GM18498 (cell line): ENCODE measurements around the gene ITGB7.

Source experiments
- ATAC-seq: cut with Tn5 transposase; IDR thresholded peaks from one replicate; pipeline ENCODE4 v1.9.1; 2021; ENCODE audit warnings: mild to moderate bottlenecking, moderate library complexity; ENCODE audit not compliant: unreplicated experiment

Gene ITGB7, protein sequence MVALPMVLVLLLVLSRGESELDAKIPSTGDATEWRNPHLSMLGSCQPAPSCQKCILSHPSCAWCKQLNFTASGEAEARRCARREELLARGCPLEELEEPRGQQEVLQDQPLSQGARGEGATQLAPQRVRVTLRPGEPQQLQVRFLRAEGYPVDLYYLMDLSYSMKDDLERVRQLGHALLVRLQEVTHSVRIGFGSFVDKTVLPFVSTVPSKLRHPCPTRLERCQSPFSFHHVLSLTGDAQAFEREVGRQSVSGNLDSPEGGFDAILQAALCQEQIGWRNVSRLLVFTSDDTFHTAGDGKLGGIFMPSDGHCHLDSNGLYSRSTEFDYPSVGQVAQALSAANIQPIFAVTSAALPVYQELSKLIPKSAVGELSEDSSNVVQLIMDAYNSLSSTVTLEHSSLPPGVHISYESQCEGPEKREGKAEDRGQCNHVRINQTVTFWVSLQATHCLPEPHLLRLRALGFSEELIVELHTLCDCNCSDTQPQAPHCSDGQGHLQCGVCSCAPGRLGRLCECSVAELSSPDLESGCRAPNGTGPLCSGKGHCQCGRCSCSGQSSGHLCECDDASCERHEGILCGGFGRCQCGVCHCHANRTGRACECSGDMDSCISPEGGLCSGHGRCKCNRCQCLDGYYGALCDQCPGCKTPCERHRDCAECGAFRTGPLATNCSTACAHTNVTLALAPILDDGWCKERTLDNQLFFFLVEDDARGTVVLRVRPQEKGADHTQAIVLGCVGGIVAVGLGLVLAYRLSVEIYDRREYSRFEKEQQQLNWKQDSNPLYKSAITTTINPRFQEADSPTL

GRCh38 chr12:53207042-53207441 lies at the start of gene ITGB7:
Gene ITGB7, minus strand, starts transcription at chr12:53207251. Its CDS starts 6,808 bp downstream, at chr12:53200443.
- no peak for ATAC-seq

GRCh38 chr12:53255996-53256395 lies 48.9 kb upstream of the ITGB7 start:
- peak; percentile 35 for ATAC-seq

GRCh38 chr12:53254816-53255545 lies 47.9 kb upstream of the ITGB7 start:
- ATAC-seq: no peak

DNA sequence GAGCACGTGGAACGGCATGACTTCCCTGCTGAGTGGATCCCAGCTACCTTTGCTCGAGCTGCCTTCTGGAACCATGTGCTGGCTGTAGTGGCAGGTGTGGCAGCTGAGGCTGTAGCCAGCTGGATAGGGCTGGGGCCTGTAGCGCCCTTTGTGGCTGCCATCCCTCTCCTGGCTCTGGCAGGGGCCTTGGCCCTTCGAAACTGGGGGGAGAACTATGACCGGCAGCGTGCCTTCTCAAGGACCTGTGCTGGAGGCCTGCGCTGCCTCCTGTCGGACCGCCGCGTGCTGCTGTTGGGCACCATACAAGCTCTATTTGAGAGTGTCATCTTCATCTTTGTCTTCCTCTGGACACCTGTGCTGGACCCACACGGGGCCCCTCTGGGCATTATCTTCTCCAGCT lies 46.2 kb upstream of the ITGB7 start:
- ATAC-seq: no peak

- ATAC-seq: no peak
These were observed 45.4 kb upstream of the ITGB7 start for GRCh38 chr12:53252349-53252916.

GRCh38 chr12:53251477-53252348 lies 44.7 kb upstream of the ITGB7 start:
- peak; percentile 73 for ATAC-seq

GRCh38 chr12:53245286-53245685 lies 38.2 kb upstream of the ITGB7 start:
- ATAC-seq: no peak

DNA sequence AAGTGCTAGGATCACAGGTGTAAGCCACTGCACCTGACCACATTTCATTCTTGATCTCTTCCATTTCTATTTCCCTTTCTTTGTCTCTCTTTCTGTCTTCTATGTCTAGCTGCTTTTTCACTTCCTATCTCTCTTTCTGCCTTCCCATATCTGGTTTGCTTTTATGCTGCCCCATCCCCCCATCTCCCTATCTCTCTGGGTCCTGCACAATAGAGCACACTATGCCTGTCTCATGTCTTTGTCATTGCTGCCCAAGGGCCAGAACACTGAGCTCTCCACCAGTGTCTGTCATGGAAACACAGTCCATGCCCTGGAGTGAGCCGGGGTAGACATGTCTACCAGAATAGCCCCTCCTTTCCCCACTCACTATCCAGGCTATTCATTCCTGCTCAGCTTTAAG lies 37.3 kb upstream of the ITGB7 start:
- no peak for ATAC-seq

DNA sequence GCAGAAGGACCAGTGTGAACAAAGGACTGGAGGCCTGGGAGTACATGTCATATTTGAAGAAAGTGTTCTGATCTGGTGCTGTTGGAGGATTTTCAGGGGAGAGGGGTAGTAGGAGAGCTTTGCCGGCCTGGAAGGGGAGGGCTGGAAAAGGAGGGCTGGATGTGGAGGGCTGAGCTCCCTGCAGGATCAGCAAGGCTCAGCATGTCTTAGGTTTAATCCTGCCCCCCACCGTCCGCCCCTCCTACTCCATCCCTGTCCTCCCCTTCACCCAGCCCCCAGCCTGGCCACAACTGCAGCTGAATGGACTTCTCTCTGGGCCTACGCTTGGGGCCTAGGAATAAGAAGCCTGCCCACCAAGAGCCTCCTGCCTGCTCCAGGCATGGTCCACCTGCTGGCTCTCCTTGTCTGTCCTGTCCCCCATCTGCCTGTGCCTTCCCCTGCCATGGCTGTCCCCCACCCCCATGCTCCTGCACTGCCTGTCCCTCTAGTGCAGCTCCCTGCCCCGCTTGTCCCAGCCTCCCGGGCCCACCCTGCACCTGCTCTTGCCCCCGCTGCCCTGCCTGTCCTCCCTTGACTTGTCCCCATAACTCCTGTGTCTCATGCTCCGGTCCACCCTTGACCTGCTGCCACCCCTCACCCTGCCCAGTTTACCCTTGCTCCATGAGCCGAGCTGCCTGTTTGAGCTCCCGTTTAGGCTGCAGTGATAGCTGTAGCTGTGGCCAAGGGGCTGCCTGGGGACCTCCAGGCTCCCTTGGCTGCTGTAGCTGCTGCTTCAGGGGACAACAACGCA lies 34.8 kb upstream of the ITGB7 start:
- ATAC-seq: no peak

DNA sequence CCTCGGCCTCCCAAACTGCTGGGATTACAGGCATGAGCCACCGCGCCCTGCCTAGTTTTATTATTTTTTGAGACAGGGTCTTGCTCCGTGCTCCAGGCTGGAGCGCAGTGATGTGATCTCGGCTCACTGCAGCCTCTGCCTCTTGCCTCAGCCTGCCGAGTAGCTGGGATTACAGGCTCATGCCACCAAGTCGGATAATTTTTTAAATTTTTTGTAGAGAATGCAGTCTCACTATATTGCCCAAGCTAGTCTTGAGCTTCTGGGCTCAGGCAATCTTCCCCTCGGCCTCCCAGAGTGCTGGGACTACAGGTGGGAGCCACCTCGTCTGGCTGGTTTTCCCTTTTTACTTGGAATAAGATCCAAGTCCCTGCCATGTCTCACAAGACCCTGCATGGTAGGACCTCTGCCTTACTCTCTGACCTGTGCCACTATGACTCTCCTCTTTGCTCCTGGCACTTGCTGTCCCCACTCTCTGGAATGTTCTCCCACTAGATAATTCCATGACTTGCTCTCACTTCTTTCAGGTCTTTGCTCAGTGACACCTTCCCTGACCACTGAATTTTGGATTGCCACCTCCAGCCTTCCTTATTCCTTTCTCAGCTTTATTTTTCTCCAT lies 32.7 kb upstream of the ITGB7 start:
- no peak for ATAC-seq

DNA sequence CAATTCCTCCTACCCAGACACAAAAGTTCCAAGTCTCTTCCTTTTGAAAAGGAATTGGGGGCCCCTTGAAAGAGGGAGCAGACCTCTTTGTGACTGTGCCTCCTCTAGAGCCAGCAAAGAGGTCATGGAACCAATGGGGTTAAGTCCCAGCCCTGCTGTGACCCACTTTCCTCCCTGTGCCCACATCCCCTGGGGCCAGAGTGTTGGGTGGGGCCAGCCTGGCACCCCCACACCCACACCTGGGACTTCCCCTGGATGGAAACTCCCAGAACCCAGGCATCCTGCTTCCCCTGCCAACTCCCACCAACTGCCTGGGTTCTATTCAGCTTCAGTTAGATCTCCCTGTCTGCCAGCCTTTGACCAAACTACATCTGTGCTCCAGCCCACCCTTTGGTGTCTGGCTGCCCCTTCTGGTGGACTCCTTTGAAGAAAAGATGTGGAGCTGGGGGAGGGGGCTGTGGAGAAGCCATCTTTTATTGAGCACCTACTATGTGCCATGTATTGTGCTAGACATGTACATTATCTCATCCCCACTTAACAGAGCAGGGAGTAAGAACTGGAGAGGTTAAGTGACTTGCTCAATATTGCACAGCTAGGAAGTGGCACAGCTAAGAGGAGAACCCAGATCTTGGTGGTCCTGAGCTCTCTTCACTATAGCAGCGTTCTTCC lies 29.5 kb upstream of the ITGB7 start:
- no peak for ATAC-seq

GRCh38 chr12:53235742-53236442 lies 28.8 kb upstream of the ITGB7 start:
- no peak for ATAC-seq

- ATAC-seq: no peak
These were observed 28.1 kb upstream of the ITGB7 start for GRCh38 chr12:53235164-53235563.

DNA sequence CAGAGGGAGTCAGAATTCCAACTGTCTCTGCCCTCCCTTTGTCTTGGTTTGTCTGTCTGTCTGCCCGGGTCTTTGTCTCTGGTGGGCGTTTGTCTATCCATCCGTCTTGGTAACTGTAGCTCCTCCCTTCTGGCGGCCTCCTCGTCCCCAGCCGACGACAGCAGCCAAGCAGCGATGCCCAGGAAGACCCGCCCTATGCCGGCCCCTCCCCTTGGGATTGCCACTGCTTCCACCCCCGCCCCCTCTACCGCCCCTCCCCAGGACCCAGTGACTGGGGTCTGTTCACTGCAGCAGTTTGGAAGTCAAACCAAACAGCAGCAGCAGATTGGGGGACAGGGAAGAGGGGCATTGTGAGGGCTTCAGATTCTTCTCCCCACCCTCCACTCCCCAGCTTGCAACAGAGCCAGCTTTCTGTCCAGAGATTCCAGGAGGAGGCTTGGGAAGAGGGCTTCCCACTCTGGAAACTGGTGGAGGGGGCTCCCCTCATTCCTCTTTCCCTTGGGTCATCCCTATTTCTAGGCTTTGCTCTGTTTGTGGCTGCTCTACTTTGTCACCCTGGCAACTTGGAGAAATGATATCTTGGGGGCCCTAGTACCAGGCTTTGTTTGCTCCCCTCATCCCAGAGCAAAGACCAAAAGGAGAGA lies 27.3 kb upstream of the ITGB7 start:
- no peak for ATAC-seq

- no peak for ATAC-seq
These were observed 26.6 kb upstream of the ITGB7 start for GRCh38 chr12:53233671-53234121.

- no peak for ATAC-seq
These were observed 25.8 kb upstream of the ITGB7 start for GRCh38 chr12:53232646-53233461.
